Fibroblast of pulmonary artery (primary cell): Measurements from ENCODE around the gene MRPL41.
A peak's percentile ranks its signal among the peaks of the same experiment; 100 is the strongest.

Source experiments
- DNase-seq: peaks from one replicate; pipeline ENCODE4 v3.0.0-alpha.2; 2010; ENCODE audit warnings: low read depth
- H3K4me3 ChIP-seq: replicated peaks from 2 replicates; pipeline ENCODE4 v1.5.1; 2011; ENCODE audit warnings: low read depth, mild to moderate bottlenecking, control low read depth, low read length, moderate library complexity
- TF ChIP-seq, protein P1 (sequence below): IDR thresholded peaks from 2 replicates; pipeline ENCODE4 v1.5.1; 2011; ENCODE audit warnings: mild to moderate bottlenecking, control low read depth, low read length, inconsistent platforms; ENCODE audit errors: missing control alignments

The MRPL41 gene

GRCh38 chr9:137582286-137582860 is 30.7 kb downstream of the MRPL41 start:
- TF ChIP-seq, protein P1, sequence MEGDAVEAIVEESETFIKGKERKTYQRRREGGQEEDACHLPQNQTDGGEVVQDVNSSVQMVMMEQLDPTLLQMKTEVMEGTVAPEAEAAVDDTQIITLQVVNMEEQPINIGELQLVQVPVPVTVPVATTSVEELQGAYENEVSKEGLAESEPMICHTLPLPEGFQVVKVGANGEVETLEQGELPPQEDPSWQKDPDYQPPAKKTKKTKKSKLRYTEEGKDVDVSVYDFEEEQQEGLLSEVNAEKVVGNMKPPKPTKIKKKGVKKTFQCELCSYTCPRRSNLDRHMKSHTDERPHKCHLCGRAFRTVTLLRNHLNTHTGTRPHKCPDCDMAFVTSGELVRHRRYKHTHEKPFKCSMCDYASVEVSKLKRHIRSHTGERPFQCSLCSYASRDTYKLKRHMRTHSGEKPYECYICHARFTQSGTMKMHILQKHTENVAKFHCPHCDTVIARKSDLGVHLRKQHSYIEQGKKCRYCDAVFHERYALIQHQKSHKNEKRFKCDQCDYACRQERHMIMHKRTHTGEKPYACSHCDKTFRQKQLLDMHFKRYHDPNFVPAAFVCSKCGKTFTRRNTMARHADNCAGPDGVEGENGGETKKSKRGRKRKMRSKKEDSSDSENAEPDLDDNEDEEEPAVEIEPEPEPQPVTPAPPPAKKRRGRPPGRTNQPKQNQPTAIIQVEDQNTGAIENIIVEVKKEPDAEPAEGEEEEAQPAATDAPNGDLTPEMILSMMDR, result peak; percentile 13
- H3K4me3 ChIP-seq, result no peak overlapping the region
- DNase-seq, result peak; percentile 24

- no peak for DNase-seq
- no peak overlapping the region for H3K4me3 ChIP-seq
- TF ChIP-seq, protein P1, result no peak
These were observed 31.7 kb downstream of the MRPL41 start for GRCh38 chr9:137583347-137583746.

- no peak overlapping the region for H3K4me3 ChIP-seq
- no peak for DNase-seq
- TF ChIP-seq, protein P1, result no peak
These were observed 32.3 kb downstream of the MRPL41 start for GRCh38 chr9:137583957-137584356.

DNA sequence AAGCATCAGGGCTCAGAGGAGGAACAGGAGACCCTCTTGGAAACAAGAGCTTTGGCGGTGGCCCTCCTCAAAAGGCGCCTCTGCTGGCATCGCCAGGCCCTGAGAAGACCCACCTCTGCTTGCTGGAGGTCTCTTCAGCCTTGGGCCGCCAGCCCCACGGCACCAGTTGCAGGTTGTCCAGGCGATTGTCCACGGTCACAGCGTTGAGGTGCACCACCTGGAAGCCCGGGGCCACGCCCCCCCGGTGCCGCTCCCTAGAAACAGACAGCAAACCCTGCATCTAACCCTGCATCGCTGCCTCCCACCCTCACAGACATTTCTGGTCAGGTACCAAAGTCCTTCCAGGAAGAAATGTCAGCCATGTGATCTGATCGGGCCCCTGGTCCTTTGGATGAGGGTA is 35.2 kb downstream of the MRPL41 start:
- H3K4me3 ChIP-seq, result no peak overlapping the region
- TF ChIP-seq, protein P1, result no peak
- no peak for DNase-seq

DNA sequence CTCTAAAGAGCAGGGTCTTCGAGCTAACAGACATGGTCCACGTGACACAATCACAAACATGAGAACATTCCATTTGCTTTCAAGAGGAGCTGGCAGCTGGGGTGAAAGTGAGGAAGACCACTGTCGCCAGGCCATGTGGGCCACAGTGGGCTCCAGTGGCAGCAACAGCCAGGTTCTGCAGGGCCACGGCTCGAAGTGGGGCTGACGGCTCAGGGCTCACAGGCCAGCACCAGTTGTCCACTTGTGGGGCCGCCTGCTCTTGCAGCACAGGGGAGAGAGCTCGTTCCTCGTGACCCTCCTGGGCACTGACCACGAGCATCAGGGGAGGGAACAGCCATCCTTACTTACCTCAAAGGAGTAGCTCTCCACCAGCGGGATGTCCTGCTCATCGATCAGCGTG is 36.6 kb downstream of the MRPL41 start:
- H3K4me3 ChIP-seq, result no peak overlapping the region
- DNase-seq, result no peak
- TF ChIP-seq, protein P1, result no peak

- DNase-seq, result no peak
These were observed 37.2 kb downstream of the MRPL41 start for GRCh38 chr9:137588891-137589290.

More at GRCh38 chr9:137588891-137589290, 37.2 kb downstream of the MRPL41 start:
- TF ChIP-seq, protein P1, result no peak
- peak overlapping the region; percentile 61 for H3K4me3 ChIP-seq
